ENCODE results near the gene MOSPD3.

- TF ChIP-seq CTCF (IDR thresholded peaks at IDR 0.05): no peak
- no peak for TF ChIP-seq SIN3A (IDR thresholded peaks at IDR 0.05; ENCODE audit: borderline replicate concordance, insufficient read depth, low read depth, low read length)
- TF ChIP-seq REST (IDR thresholded peaks at IDR 0.05; ENCODE audit: insufficient read depth in 1 of 2, low read depth in 2 of 2, low read length in 1 of 2): no peak
Measured at GRCh38 chr7:100577507-100577906, 34.8 kb upstream of the MOSPD3 start.
